Lower lobe of right lung (tissue), 2 donors: Measurements from ENCODE around the gene NKD1. TPM values are rescaled to one million over a fixed set of nuclear protein-coding genes. Genes with fewer than 3 reads are reported as not detected.

ENCODE experiments used
- ATAC-seq, 2 donors: fragments of 200-7000 bp; cut with Tn5 transposase; one replicate each; pipeline ENCODE4 v1.9.1; 2020 to 2022; ENCODE audit warnings: mild to moderate bottlenecking in 2 of 2, moderate library complexity in 2 of 2
- DNase-seq: peaks from one replicate; pipeline ENCODE4 v3.0.0-alpha.2; 2020
- H3K27ac ChIP-seq: fragments of 200-600 bp; one replicate; pipeline ENCODE4 v1.8.0; 2022
- H3K27me3 ChIP-seq: fragments of 200-600 bp; one replicate; pipeline ENCODE4 v1.8.0; 2022; ENCODE audit warnings: low read depth
- H3K36me3 ChIP-seq: fragments of 200-600 bp; one replicate; pipeline ENCODE4 v1.8.0; 2022; ENCODE audit warnings: mild to moderate bottlenecking
- H3K4me1 ChIP-seq: fragments of 200-600 bp; one replicate; pipeline ENCODE4 v1.8.0; 2022
- H3K4me3 ChIP-seq: fragments of 200-600 bp; one replicate; pipeline ENCODE4 v1.8.0; 2022; ENCODE audit warnings: mild to moderate bottlenecking
- H3K9me3 ChIP-seq: fragments of 200-600 bp; one replicate; pipeline ENCODE4 v1.8.0; 2022
- CTCF ChIP-seq: fragments of 200-600 bp; IDR thresholded peaks from one replicate; pipeline ENCODE4 v1.8.0; 2022; ENCODE audit warnings: antibody characterized with exemption, mild to moderate bottlenecking
- intact Hi-C: fragments of 100-400 bp; cut with DNase I; formaldehyde crosslinking; loops from one replicate; pipeline ENCODE4 v1.11.0; 2022
- total RNA-seq: library from RNA; stranded (reverse); fragmentation: NEBNext Ultra II Directional; extraction: Animal tissue kit (Norgen Biotek cat#: 25700); gene quantifications from one replicate; pipeline ENCODE4 v1.2.1, GENCODE V29; 2021
- donor health status: DM: no; HTN: yes; CAD: no; lungs with severe emphysema.

The NKD1 gene
- total RNA-seq, 1 donor from 2014 or later: 30.7 TPM

GRCh38 chr16:50614955-50615724, 66.9 kb downstream of the NKD1 start:
- Histone ChIP-seq H3K36me3 (no peaks in the 10 kb centered on the region), H3K4me3 (no peak overlapping the region), H3K4me1 (peaks cover 29% of the 10 kb centered on the region), H3K27ac (no peak overlapping the region), H3K27me3 (no peaks in the 10 kb centered on the region), H3K9me3 (no peaks in the 10 kb centered on the region)
- intact Hi-C loops: no loop called here
- TF ChIP-seq CTCF: no peak
- DNase-seq (no peak), ATAC-seq (no peak)

GRCh38 chr16:50615891-50616290, 67.7 kb downstream of the NKD1 start:
- DNase-seq (no peak), ATAC-seq (no peak)
- no peak for TF ChIP-seq CTCF
- peaks cover 26% of the 10 kb centered on the region for H3K4me1 ChIP-seq
- H3K36me3 ChIP-seq: no peaks in the 10 kb centered on the region
- H3K27ac ChIP-seq: no peak overlapping the region
- intact Hi-C loops: no loop called here
- no peaks in the 10 kb centered on the region for H3K27me3 ChIP-seq
- H3K9me3 ChIP-seq: no peaks in the 10 kb centered on the region
- H3K4me3 ChIP-seq: no peak overlapping the region

- Histone ChIP-seq H3K27ac (no peak overlapping the region), H3K36me3 (no peaks in the 10 kb centered on the region), H3K4me1 (peaks cover 23% of the 10 kb centered on the region), H3K4me3 (no peak overlapping the region), H3K27me3 (no peaks in the 10 kb centered on the region), H3K9me3 (no peaks in the 10 kb centered on the region)
- intact Hi-C loops: no loop called here
- no peak for DNase-seq
- no peak for ATAC-seq
- no peak for TF ChIP-seq CTCF
Observed at GRCh38 chr16:50616386-50616785, 68.2 kb downstream of the NKD1 start.

GRCh38 chr16:50616883-50617645, 68.9 kb downstream of the NKD1 start:
- Histone ChIP-seq H3K9me3 (no peaks in the 10 kb centered on the region), H3K36me3 (no peaks in the 10 kb centered on the region), H3K4me1 (peaks cover 22% of the 10 kb centered on the region), H3K27ac (no peak overlapping the region), H3K4me3 (no peak overlapping the region), H3K27me3 (no peaks in the 10 kb centered on the region)
- no peak for DNase-seq
- no peak for TF ChIP-seq CTCF
- ATAC-seq: no peak
- intact Hi-C loops: no loop called here

GRCh38 chr16:50617646-50618184, 69.5 kb downstream of the NKD1 start:
- no peak for TF ChIP-seq CTCF
- Histone ChIP-seq H3K36me3 (no peaks in the 10 kb centered on the region), H3K9me3 (no peaks in the 10 kb centered on the region), H3K27me3 (no peaks in the 10 kb centered on the region), H3K27ac (no peak overlapping the region), H3K4me3 (no peak overlapping the region), H3K4me1 (peaks cover 22% of the 10 kb centered on the region)
- no peak for DNase-seq
- intact Hi-C loops: no loop called here
- ATAC-seq: no peak
